Loucy (cell line): Measurements from ENCODE around the gene WNK1.

Experiments used
- H2AFZ ChIP-seq: fragments of 200-600 bp; sonication (generic); 2 replicates; pipeline ENCODE4 v1.6.0; 2016; ENCODE audit warnings: antibody characterized with exemption, mild to moderate bottlenecking, low read length, moderate library complexity
- H3F3A ChIP-seq: fragments of 200-600 bp; 2 replicates; pipeline ENCODE4 v1.6.0; 2016; ENCODE audit warnings: antibody characterized with exemption, low read depth, mild to moderate bottlenecking
- H3K27me3 ChIP-seq: fragments of 200-600 bp; sonication (generic); 2 replicates; pipeline ENCODE4 v1.6.1; 2014; ENCODE audit warnings: low read length, mild to moderate bottlenecking; ENCODE audit not compliant: insufficient read depth, poor library complexity, severe bottlenecking
- H3K36me3 ChIP-seq: fragments of 200-600 bp; sonication (generic); 2 replicates; pipeline ENCODE4 v1.6.1; 2016; ENCODE audit warnings: low read length; ENCODE audit not compliant: insufficient read depth
- H3K4me1 ChIP-seq: fragments of 200-600 bp; sonication (generic); 2 replicates; pipeline ENCODE4 v1.5.1; 2014; ENCODE audit warnings: low read length, mild to moderate bottlenecking; ENCODE audit not compliant: insufficient read depth, poor library complexity, severe bottlenecking
- H3K4me2 ChIP-seq: fragments of 200-600 bp; sonication (generic); 2 replicates; pipeline ENCODE4 v1.6.0; 2014; ENCODE audit warnings: antibody characterized with exemption, low read length, low read depth, mild to moderate bottlenecking; ENCODE audit not compliant: poor library complexity, severe bottlenecking
- H3K4me3 ChIP-seq: fragments of 200-600 bp; sonication (generic); 2 replicates; pipeline ENCODE4 v1.5.1; 2014; ENCODE audit warnings: low read length, mild to moderate bottlenecking, mixed read lengths; ENCODE audit not compliant: poor library complexity, severe bottlenecking
- H3K79me2 ChIP-seq: fragments of 200-600 bp; sonication (generic); 2 replicates; pipeline ENCODE4 v1.6.1; 2014; ENCODE audit warnings: low read length; ENCODE audit not compliant: insufficient read depth
- H3K9ac ChIP-seq: fragments of 200-600 bp; sonication (generic); 2 replicates; pipeline ENCODE4 v1.6.0; 2014; ENCODE audit warnings: mild to moderate bottlenecking, low read depth, low read length, moderate library complexity; ENCODE audit not compliant: poor library complexity, severe bottlenecking
- H3K9me2 ChIP-seq: fragments of 200-600 bp; sonication (generic); replicated peaks from 2 replicates; pipeline ENCODE4 v1.6.1; 2016; ENCODE audit warnings: low read depth, low read length, mixed read lengths
- H3K9me3 ChIP-seq: fragments of 200-600 bp; sonication (generic); 2 replicates; pipeline ENCODE4 v1.6.1; 2014; ENCODE audit warnings: mild to moderate bottlenecking, antibody characterized with exemption, low read length, low read depth; ENCODE audit not compliant: insufficient read depth
- H4K20me1 ChIP-seq: fragments of 200-600 bp; sonication (generic); 2 replicates; pipeline ENCODE4 v1.6.0; 2014; ENCODE audit warnings: antibody characterized with exemption, low read length, mild to moderate bottlenecking; ENCODE audit not compliant: insufficient read depth, poor library complexity, severe bottlenecking
- CTCF ChIP-seq: fragments of 200-600 bp; sonication (generic); conservative IDR thresholded peaks from 2 replicates; pipeline ENCODE4 v1.5.1; 2014; ENCODE audit warnings: mild to moderate bottlenecking, antibody characterized with exemption, low read length
- EZH2phosphoT487 ChIP-seq: fragments of 200-600 bp; IDR thresholded peaks from 2 replicates; pipeline ENCODE4 v1.6.1; 2018; ENCODE audit warnings: antibody characterized with exemption, mild to moderate bottlenecking, moderate library complexity, borderline replicate concordance

The WNK1 gene

GRCh38 chr12:897386-897785 is 145.0 kb downstream of the WNK1 start:
- no peaks in the 10 kb centered on the region for H3K9me2 ChIP-seq
- H3K4me2 ChIP-seq: no peak overlapping the region
- no peak overlapping the region for H2AFZ ChIP-seq
- no peaks in the 10 kb centered on the region for H3K9me3 ChIP-seq
- H3K4me1 ChIP-seq: no peaks in the 10 kb centered on the region
- H3K4me3 ChIP-seq: no peak overlapping the region
- H3F3A ChIP-seq: no peaks in the 10 kb centered on the region
- H3K36me3 ChIP-seq: peaks cover 86% of the 10 kb centered on the region
- H4K20me1 ChIP-seq: no peaks in the 10 kb centered on the region
- no peak for TF ChIP-seq EZH2phosphoT487
- no peak for TF ChIP-seq CTCF
- no peak overlapping the region for H3K9ac ChIP-seq
- H3K79me2 ChIP-seq: no peaks in the 10 kb centered on the region
- H3K27me3 ChIP-seq: no peaks in the 10 kb centered on the region

GRCh38 chr12:902581-902980 is 150.2 kb downstream of the WNK1 start:
- Histone ChIP-seq H3K9ac (no peak overlapping the region), H3K4me1 (peaks cover 17% of the 10 kb centered on the region), H3K9me2 (no peaks in the 10 kb centered on the region), H3K27me3 (no peaks in the 10 kb centered on the region), H2AFZ (no peak overlapping the region), H4K20me1 (peaks cover 4% of the 10 kb centered on the region), H3K36me3 (peaks cover 93% of the 10 kb centered on the region), H3F3A (no peaks in the 10 kb centered on the region), H3K4me2 (no peak overlapping the region), H3K9me3 (no peaks in the 10 kb centered on the region), H3K4me3 (no peak overlapping the region), H3K79me2 (no peaks in the 10 kb centered on the region)
- TF ChIP-seq CTCF (no peak), EZH2phosphoT487 (no peak)

- peaks cover 93% of the 10 kb centered on the region for H3K36me3 ChIP-seq
- no peak overlapping the region for H3K9ac ChIP-seq
- no peak overlapping the region for H3K4me3 ChIP-seq
- no peak overlapping the region for H3K4me2 ChIP-seq
- H3F3A ChIP-seq: no peaks in the 10 kb centered on the region
- TF ChIP-seq CTCF (no peak), EZH2phosphoT487 (no peak)
- no peaks in the 10 kb centered on the region for H3K9me3 ChIP-seq
- H3K79me2 ChIP-seq: no peaks in the 10 kb centered on the region
- H3K4me1 ChIP-seq: peaks cover 17% of the 10 kb centered on the region
- H4K20me1 ChIP-seq: peaks cover 4% of the 10 kb centered on the region
- H3K27me3 ChIP-seq: no peaks in the 10 kb centered on the region
- no peak overlapping the region for H2AFZ ChIP-seq
- H3K9me2 ChIP-seq: no peaks in the 10 kb centered on the region
Measured at GRCh38 chr12:903055-903454, 150.7 kb downstream of the WNK1 start.
